NCI-H345 (cell line): Measurements from ENCODE around the gene SYT13.

Experiments used
- DNase-seq: peaks from one replicate; lab custom pipeline; 2025; lab: John Stamatoyannopoulos, UW

SYT13 gene

DNA sequence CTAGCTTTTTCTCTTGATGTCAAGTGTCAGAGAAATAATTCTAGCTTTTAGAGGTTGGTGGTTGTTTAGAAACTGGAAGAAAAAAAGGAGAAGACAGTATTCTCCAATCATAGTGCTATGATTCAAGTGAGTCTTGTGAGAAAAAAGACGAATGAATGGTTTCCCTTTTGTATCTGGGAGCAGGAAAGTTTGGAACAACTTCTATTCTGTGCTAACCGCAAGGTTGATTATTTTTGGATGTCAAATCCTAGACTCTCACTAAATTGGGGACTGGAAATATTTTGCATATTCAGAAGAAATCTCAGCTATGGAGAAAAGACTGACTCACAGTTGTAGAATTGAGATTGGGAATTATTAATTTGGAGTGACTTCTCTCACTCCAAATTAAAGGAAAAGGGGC, 69.2 kb downstream of the SYT13 start:
- no peak for DNase-seq

- DNase-seq: no peak
Measured at GRCh38 chr11:45216031-45216430, 70.1 kb downstream of the SYT13 start.

GRCh38 chr11:45215098-45215865, 70.9 kb downstream of the SYT13 start:
- DNase-seq: no peak

DNA sequence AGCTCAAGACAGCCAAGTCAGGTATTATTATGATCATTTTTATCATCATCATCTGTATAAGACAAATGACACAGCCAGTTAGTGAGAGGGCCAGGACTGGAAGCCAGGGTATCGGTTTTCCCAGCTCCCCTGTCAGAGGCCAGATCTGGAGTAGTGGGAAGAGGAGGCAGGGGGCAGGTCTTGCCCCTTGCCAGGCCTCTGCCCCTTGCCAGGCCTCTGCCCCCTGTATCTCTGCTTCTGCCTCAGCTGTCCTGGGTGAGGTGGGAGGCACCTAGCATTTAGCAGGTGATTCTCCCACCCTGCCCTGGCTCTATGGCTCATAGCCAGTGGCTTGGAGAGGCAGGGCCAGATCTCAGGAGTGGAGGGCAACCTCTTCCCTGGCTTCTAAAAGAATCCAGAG, 72.4 kb downstream of the SYT13 start:
- no peak for DNase-seq

DNA sequence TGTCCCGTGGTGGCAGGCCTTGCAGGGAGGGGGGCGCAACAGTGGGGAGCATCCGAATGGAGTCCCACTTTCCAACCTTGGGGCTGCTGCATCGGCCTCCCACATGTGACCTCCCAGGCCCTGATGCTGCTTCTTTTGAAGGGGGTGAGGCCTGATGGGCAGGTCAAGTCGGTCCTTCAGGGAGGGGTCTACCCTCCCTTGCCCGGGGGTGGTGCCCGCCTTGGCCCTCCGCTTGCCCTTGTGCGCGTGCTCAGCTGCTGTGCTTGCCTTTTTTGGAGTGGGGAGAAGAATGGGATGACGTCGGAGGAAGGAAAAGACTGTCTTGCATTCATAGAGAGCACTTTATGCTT, 72.8 kb downstream of the SYT13 start:
- no peak for DNase-seq

GRCh38 chr11:45212566-45213315, 73.4 kb downstream of the SYT13 start:
- no peak for DNase-seq

GRCh38 chr11:45211732-45212131, 74.4 kb downstream of the SYT13 start:
- no peak for DNase-seq

DNA sequence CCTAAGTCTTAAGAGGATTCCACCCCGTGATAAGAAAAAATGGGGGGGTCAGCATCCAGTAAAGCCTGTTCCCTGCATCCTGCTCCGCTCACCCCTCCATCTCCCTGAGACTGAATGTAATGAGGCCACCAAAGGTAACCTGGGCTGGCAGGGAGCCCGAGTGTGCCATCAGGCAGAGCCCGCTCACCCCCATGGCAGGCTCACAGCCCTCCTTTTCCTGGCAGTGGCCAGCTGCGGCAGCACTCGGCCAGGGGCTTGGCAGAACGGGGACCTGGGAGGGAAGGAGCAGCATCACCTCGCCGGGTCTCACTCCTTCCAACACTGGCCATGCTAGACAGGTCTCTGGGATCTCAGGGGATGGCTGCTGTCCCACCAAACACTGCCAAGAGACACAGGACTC, 75.3 kb downstream of the SYT13 start:
- DNase-seq: no peak

DNA sequence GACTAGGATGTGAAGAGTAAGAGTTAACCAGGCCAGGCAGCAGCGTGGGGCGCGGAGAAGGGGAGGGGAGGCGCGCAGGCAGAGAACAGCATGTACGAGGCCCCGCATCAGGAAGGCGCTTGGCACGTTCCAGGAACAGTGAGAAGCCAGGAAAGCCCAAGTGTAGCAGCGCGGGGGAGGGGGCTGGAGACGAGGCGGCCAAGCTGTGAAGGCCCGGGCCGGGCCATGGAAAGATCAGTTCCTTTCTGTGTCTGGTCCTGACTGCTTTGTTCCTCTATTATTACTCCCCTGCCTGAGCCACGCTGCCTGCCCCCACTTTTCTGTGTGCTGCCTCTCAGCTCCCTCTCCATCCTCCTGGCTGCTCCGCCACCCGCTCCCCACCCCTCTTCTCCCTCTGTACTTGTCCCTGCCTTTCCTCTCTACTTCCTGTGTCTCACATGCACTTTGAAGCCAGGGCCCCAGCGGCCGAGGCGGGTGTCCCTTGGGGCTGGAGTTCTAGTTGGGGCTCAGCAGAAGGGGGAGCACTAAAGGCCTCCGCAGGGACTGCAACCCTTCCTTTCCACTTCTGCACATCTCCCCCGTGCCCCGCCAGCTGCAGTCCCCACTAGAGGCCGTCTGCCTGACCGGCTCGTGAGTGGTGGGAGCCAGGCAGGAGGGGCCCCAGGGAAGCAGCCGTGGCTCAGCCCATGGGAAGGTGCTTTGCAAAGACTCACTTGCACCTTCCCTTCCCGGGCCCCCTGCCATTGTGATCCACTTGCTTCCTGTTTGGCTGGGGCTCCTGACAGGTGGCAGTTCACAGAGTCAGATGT, 76.0 kb downstream of the SYT13 start:
- DNase-seq: no peak

DNA sequence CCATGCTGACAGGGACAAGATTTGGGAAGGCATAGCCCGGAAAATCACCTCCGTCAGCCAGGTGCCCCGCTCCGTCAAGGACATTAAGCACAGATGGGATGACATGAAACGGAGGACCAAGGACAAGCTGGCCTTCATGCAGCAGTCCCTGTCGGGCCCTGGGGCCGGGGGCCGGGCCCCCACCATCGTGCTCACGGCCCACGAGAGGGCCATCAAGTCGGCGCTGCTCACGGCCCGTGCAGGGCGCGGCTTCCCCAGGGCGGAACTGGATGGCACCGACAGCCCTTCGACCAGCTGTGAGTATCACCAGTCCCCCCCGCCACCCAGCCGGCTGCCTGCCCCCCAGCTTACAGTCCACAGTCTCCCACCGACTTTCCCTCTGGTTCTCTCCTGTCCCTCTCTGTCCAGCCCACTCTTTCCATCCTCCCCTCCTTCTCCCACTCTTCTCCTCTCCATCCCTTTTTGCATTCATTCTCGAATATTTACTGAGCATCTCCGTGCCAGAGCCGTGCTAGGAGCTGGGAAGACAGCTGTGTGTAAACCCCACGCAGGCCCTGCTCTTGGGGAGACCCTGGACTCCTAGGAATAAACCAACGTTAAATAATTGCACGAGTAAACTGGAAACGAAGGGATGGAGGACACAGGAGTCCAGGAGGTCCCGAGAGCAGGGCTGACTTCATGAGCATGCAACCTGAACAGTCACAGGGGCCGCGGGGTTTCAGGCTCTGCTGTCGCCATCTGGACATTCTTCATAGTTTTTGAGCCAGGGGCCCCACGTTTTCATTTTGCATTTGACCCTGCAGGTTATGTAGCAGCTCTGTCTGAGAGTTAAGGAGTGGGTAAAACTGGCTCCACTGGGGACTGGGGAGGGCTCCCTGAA, 76.9 kb downstream of the SYT13 start:
- no peak for DNase-seq

DNA sequence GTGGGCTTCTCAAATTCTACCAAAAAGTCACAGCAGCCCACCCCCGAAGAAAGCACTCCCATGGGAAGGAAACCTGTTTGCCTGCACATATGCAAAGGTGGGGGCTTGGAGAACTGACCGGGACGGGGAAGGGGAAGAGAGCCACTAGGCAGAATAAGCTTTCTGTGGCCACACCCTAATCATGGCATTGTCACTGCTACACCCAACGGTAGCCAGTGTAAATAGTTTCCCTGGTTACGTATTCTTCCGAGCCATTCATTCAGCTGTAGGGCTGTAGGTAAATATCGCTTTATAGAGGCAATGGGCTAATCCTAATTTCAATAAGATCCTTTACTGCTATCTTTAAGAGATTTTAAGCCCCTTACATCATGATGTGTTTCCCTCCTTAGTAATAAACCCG, 78.0 kb downstream of the SYT13 start:
- DNase-seq: peak; percentile 67

DNA sequence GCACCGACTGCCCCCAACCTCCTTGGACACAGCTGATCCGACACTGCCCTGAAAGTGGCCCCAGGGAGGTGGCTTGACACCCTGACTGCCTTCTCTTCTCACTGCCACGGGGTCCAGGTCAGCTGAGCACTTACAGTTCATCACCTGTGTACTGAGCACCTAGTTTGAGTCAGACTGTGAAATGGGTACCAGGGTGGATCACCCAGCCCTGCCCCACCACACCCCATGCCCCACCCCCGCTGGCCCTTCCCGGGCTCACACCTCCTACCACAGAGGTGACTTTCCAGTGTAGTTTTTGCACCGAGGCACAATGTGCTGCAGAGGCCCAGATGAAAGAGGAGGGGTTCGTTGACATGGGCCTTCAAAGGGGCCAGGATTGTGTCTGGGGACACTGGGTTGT, 80.2 kb downstream of the SYT13 start:
- DNase-seq: no peak

DNA sequence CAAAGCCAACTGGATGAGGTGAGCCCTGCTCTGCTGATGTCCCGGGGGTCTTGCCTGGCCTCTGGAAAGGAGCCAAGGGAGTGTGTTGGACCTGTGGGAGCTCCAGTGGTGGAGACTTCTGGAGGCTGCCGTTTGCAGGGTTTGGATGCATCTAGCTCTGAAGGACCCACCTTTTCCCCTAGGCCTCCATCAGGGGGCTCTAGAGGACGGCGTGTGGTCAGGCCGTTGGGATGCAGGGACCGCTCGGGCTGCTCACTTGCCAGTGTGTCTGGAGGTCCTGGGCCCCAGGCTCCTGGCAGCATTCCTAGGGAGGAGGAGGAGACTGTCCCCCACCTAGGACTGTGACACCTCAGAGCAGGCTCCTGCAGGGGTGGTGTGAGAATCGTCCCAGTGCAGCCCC, 81.4 kb downstream of the SYT13 start:
- DNase-seq: no peak

DNA sequence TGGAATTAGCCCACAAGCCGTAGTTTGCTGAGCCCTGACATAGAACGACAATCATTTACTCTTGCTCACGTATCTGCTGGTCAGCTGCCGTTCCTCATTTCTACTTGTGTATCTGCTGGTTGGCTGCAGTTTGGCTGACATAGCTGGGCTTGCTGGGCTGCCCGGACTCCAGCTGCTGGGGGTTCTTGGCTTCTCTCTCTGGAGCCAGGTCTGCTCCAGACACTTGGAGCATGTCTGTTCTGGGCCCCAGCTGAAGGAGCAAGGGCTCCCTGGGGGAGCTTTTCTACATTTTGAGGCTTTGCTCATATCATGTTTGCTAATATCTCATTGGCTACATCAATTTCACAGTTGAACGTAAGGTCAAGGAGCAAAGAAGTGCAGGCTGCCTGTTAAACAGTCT, 92.4 kb downstream of the SYT13 start:
- DNase-seq: no peak
